Mesenchymal stem cell (in vitro differentiated cells and primary cell): ENCODE measurements around the gene ETV6.
"Not testable (repeated sequence)": the region's sequence is repeated elsewhere in the genome, so short reads cannot be mapped to it uniquely, and the experiment has no call there.

ENCODE experiments used
- DNase-seq: peaks from one replicate; pipeline ENCODE4 v3.0.0-alpha.2; 2013
- H2AFZ ChIP-seq: one replicate; pipeline ENCODE4 v1.6.1; 2013; ENCODE audit warnings: low read depth, mild to moderate bottlenecking, control low read depth, inconsistent platforms, low read length, moderate library complexity
- H2AK5ac ChIP-seq: 2 replicates; pipeline ENCODE4 v1.6.1; 2013; ENCODE audit warnings: low read length, moderate library complexity, mild to moderate bottlenecking, inconsistent platforms; ENCODE audit not compliant: severe bottlenecking
- H2BK120ac ChIP-seq: one replicate; pipeline ENCODE4 v1.6.1; 2013; ENCODE audit warnings: low read depth, mild to moderate bottlenecking, inconsistent platforms, low read length, moderate library complexity
- H2BK12ac ChIP-seq, 2 experiments: one replicate each; pipeline ENCODE4 v1.6.1; 2013; ENCODE audit warnings: inconsistent platforms in 2 of 2, low read length in 2 of 2, mild to moderate bottlenecking in 2 of 2, moderate library complexity in 2 of 2, control low read depth in 1 of 2
- H2BK15ac ChIP-seq: one replicate; pipeline ENCODE4 v1.6.1; 2013; ENCODE audit warnings: mild to moderate bottlenecking, low read depth, inconsistent platforms; ENCODE audit not compliant: poor library complexity, severe bottlenecking
- H2BK5ac ChIP-seq: 2 replicates; pipeline ENCODE4 v1.6.1; 2013; ENCODE audit warnings: low read depth, mild to moderate bottlenecking, low read length, control low read depth, inconsistent platforms; ENCODE audit not compliant: poor library complexity, severe bottlenecking
- H3K14ac ChIP-seq, 2 experiments: one replicate each; pipeline ENCODE4 v1.6.1; 2013; ENCODE audit warnings: inconsistent platforms in 2 of 2, low read length in 2 of 2, control low read depth in 1 of 2, mild to moderate bottlenecking in 1 of 2, moderate library complexity in 1 of 2
- H3K18ac ChIP-seq, 2 experiments: one replicate each; pipeline ENCODE4 v1.6.1; 2013; ENCODE audit warnings: inconsistent platforms in 2 of 2, low read length in 2 of 2, control low read depth in 1 of 2, low read depth in 1 of 2, mild to moderate bottlenecking in 1 of 2
- H3K23ac ChIP-seq, 2 experiments: one replicate each; pipeline ENCODE4 v1.6.1; 2013; ENCODE audit warnings: inconsistent platforms in 2 of 2, low read length in 2 of 2, mild to moderate bottlenecking in 2 of 2, moderate library complexity in 2 of 2, control low read depth in 1 of 2
- H3K27ac ChIP-seq: 2 replicates; pipeline ENCODE4 v1.5.1; 2013; ENCODE audit warnings: mild to moderate bottlenecking, moderate library complexity, low read length, control low read depth, inconsistent platforms; ENCODE audit not compliant: poor library complexity, severe bottlenecking
- H3K27me3 ChIP-seq, 2 experiments: 2 replicates each; pipeline versions ENCODE4 v1.6.1 to v1.7.0; 2013; ENCODE audit warnings: low read length in 2 of 2, mild to moderate bottlenecking in 2 of 2, moderate library complexity in 2 of 2, control low read depth in 1 of 2, inconsistent platforms in 1 of 2; ENCODE audit not compliant: control insufficient read depth in 1 of 2, insufficient read depth in 1 of 2
- H3K36me3 ChIP-seq, 2 experiments: 2 replicates each; pipeline versions ENCODE4 v1.6.1 to v1.7.0; 2013; ENCODE audit warnings: low read length in 2 of 2, control low read depth in 1 of 2, inconsistent platforms in 1 of 2, low read depth in 1 of 2, mild to moderate bottlenecking in 1 of 2; ENCODE audit not compliant: insufficient read depth in 2 of 2, control insufficient read depth in 1 of 2
- H3K4ac ChIP-seq, 2 experiments: one replicate each; pipeline ENCODE4 v1.6.1; 2013; ENCODE audit warnings: inconsistent platforms in 2 of 2, low read length in 2 of 2, mild to moderate bottlenecking in 2 of 2, moderate library complexity in 2 of 2, control low read depth in 1 of 2, low read depth in 1 of 2
- H3K4me1 ChIP-seq: 2 replicates; pipeline ENCODE4 v1.6.1; 2013; ENCODE audit warnings: low read depth, low read length, control low read depth; ENCODE audit not compliant: control insufficient read depth, insufficient read depth
- H3K4me2 ChIP-seq: 2 replicates; pipeline ENCODE4 v1.6.1; 2013; ENCODE audit warnings: low read length, mild to moderate bottlenecking, inconsistent platforms; ENCODE audit not compliant: poor library complexity, severe bottlenecking
- H3K4me3 ChIP-seq, 2 experiments: 2 replicates each; pipeline versions ENCODE4 v1.5.1 to v1.7.0; 2013; ENCODE audit warnings: low read length in 2 of 2, mild to moderate bottlenecking in 2 of 2, control low read depth in 1 of 2, low read depth in 1 of 2; ENCODE audit not compliant: insufficient read depth in 1 of 2
- H3K79me1 ChIP-seq: replicated peaks from 2 replicates; pipeline ENCODE4 v1.6.1; 2013; ENCODE audit warnings: mild to moderate bottlenecking, control low read depth, low read length, inconsistent platforms; ENCODE audit not compliant: poor library complexity, severe bottlenecking
- H3K9ac ChIP-seq: 2 replicates; pipeline ENCODE4 v1.7.0; 2013; ENCODE audit warnings: mild to moderate bottlenecking, low read length, moderate library complexity
- H3K9me3 ChIP-seq: 2 replicates; pipeline ENCODE4 v1.7.0; 2013; ENCODE audit warnings: mild to moderate bottlenecking, low read length; ENCODE audit not compliant: control insufficient read depth
- H4K8ac ChIP-seq: one replicate; pipeline ENCODE4 v1.6.1; 2013; ENCODE audit warnings: inconsistent platforms, mild to moderate bottlenecking, low read length, moderate library complexity
- H4K91ac ChIP-seq: one replicate; pipeline ENCODE4 v1.6.1; 2013; ENCODE audit warnings: mild to moderate bottlenecking, low read length, inconsistent platforms
- WGBS: methylation state at CpG from one replicate; pipeline ENCODE4 v1.1.7; 2013; ENCODE audit warnings: mixed read lengths; 5-methylcytosine and 5-hydroxymethylcytosine counted together

ETV6 gene

DNA sequence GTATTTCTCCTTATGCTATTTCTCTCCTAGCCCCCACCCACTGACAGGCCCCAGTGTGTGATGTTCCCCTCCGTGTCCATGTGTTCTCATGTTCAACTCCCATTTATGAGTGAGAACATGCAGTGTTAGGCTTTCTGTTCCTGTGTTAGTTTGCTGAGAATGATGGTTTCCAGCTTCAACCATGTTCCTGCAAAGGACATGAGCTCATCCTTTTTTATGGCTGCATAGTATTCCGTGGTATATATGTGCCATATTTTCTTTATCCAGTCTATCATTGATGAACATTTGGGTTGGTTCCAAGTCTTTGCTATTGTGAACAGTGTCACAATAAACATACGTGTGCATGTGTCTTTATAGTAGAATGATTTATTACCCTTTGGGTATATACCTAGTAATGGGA is 32.2 kb downstream of the ETV6 start:
- H3K14ac ChIP-seq, H3K18ac ChIP-seq, H3K27me3 ChIP-seq, H3K9me3 ChIP-seq, H2BK12ac ChIP-seq, H3K36me3 ChIP-seq, H3K4me1 ChIP-seq, H3K27ac ChIP-seq, H2AFZ ChIP-seq, H3K4me2 ChIP-seq, DNase-seq, H3K9ac ChIP-seq, H2BK120ac ChIP-seq, H2BK5ac ChIP-seq, H2BK15ac ChIP-seq, H4K8ac ChIP-seq, H3K23ac ChIP-seq, H4K91ac ChIP-seq, H2AK5ac ChIP-seq, H3K4me3 ChIP-seq, H3K4ac ChIP-seq: not testable (repeated sequence)
- H3K79me1 ChIP-seq: peaks cover 17% of the 10 kb centered on the region
- 100% methylated on average over 1 of the region's 3 CpGs for WGBS

DNA sequence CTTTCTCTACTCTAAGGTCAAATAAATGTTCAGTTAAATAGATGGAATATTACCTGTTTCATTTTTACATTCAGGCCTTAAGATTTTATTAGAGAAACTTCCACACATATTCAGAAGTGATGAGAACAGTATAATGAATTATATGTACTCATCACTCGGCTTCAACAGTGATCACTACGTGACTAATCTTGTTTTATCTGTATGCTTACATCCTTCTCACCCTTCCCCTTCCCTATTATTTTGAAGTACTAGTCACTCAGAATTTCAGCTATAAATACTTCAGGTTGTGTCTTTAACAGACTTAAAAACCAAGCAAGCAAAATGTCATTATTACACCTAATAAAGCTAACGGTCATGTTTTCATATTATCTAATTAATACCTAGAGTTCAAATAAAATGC is 34.9 kb downstream of the ETV6 start:
- Histone ChIP-seq H3K4me2 (no peak overlapping the region), H3K14ac (no peak overlapping the region), H4K91ac (no peak overlapping the region), H3K18ac (no peak overlapping the region), H4K8ac (no peak overlapping the region), H3K4me3 (no peak overlapping the region), H2AK5ac (no peak overlapping the region), H2BK120ac (no peak overlapping the region), H3K4me1 (peaks cover 8% of the 10 kb centered on the region), H2AFZ (no peak overlapping the region), H3K27ac (no peak overlapping the region), H3K9ac (no peak overlapping the region), H3K23ac (no peak overlapping the region), H2BK12ac (no peak overlapping the region), H3K79me1 (peaks cover 14% of the 10 kb centered on the region), H3K9me3 (no peaks in the 10 kb centered on the region), H2BK5ac (no peak overlapping the region), H2BK15ac (no peak overlapping the region), H3K36me3 (no peaks in the 10 kb centered on the region), H3K4ac (no peak overlapping the region), H3K27me3 (no peaks in the 10 kb centered on the region)
- WGBS: 36% methylated on average over 2 of the region's 3 CpGs
- DNase-seq: no peak

DNA sequence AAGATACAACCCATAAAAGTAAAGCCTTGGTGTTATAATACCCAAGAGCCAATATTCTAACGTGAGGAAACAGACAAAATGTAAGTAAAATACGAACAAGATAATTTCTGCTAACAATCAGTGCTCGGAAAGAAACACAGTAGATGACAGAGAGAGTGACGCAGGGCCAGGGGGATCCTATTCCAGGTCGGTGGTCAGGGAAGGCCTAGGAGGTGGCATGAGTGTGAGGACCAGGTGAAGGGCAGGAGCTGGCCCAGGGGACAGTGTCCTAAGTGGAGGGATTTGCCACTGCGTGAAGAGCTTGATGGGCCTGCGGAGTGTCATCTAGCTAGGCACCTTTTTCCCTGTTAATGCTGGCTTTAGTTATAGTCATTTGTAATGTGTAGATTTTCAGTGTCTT is 35.3 kb downstream of the ETV6 start:
- Histone ChIP-seq H3K23ac (no peak overlapping the region), H3K4me1 (peaks cover 8% of the 10 kb centered on the region), H3K18ac (peak overlapping the region in 1 of 2 experiments; percentile 61), H3K14ac (peak overlapping the region in 1 of 2 experiments; percentile 30), H3K79me1 (peaks cover 14% of the 10 kb centered on the region), H2AFZ (no peak overlapping the region), H2BK15ac (no peak overlapping the region), H2AK5ac (no peak overlapping the region), H2BK5ac (no peak overlapping the region), H3K4me2 (no peak overlapping the region), H3K27me3 (no peaks in the 10 kb centered on the region), H3K9me3 (no peaks in the 10 kb centered on the region), H3K36me3 (no peaks in the 10 kb centered on the region), H2BK12ac (peak overlapping the region in 1 of 2 experiments; percentile 51), H2BK120ac (no peak overlapping the region), H3K9ac (no peak overlapping the region), H3K27ac (no peak overlapping the region), H3K4ac (peak overlapping the region in 1 of 2 experiments; percentile 65), H4K8ac (no peak overlapping the region), H4K91ac (peak overlapping the region; percentile 1), H3K4me3 (no peak overlapping the region)
- 91% methylated on average over 7 of the region's 7 CpGs for WGBS
- no peak for DNase-seq

DNA sequence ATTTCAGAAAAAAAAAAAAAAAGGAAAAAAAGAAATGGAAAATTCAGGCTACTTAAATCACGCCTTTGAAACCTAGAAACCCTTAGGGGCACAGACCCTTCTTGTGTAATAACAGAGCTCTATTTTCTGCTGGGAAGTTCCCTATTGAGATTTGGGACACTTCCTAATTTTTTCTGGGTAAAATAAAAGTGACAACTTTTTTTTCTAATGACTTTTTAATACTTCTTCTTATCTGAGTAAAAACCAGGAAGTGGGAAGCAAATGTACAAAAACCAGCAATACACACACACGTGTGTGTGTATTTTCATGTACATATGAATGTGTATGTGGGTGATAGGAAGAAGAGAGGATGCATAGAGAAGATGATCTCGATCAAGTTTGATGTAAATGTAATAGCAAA is 35.8 kb downstream of the ETV6 start:
- Histone ChIP-seq H3K4me2 (no peak overlapping the region), H4K91ac (no peak overlapping the region), H2BK5ac (no peak overlapping the region), H3K9me3 (no peaks in the 10 kb centered on the region), H2BK15ac (no peak overlapping the region), H3K4me1 (peaks cover 8% of the 10 kb centered on the region), H3K18ac (no peak overlapping the region), H3K14ac (no peak overlapping the region), H2AK5ac (no peak overlapping the region), H2BK12ac (no peak overlapping the region), H3K27me3 (no peaks in the 10 kb centered on the region), H3K4me3 (no peak overlapping the region), H3K23ac (no peak overlapping the region), H3K79me1 (peaks cover 14% of the 10 kb centered on the region), H2AFZ (no peak overlapping the region), H3K9ac (no peak overlapping the region), H2BK120ac (no peak overlapping the region), H3K27ac (no peak overlapping the region), H4K8ac (no peak overlapping the region), H3K36me3 (no peaks in the 10 kb centered on the region), H3K4ac (no peak overlapping the region)
- no peak for DNase-seq
- 80% methylated on average over 2 of the region's 3 CpGs for WGBS
